ENCODE measurements around the gene PRSS33.

- TF ChIP-seq RFX5 (IDR thresholded peaks at IDR 0.05; ENCODE audit: borderline replicate concordance, low read depth, low read length) (no peak), EZH2 (IDR thresholded peaks at IDR 0.05; ENCODE audit: low read depth, low read length, severe bottlenecking) (no peak), POLR2A (IDR thresholded peaks at IDR 0.05; ENCODE audit: control extremely low read depth in 1 of 2, low read depth in 2 of 2, low read length in 2 of 2) (no peak), CTCF (IDR thresholded peaks at IDR 0.05; ENCODE audit: control extremely low read depth in 1 of 3, insufficient read depth in 1 of 3, low read depth in 1 of 3, low read length in 3 of 3) (peak; percentile 15 to 51 (median 26); a peak in 3 of 4 replicates), TAF1 (IDR thresholded peaks at IDR 0.05; ENCODE audit: low read depth, low read length) (no peak), SIN3A (conservative IDR thresholded peaks at IDR 0.05 in 1 of 2, IDR thresholded peaks at IDR 0.05 in 1 of 2; ENCODE audit: low read depth in 1 of 2, low read length in 2 of 2) (no peak), GTF2F1 (IDR thresholded peaks at IDR 0.05; ENCODE audit: borderline replicate concordance, low read depth, low read length) (no peak), USF2 (IDR thresholded peaks at IDR 0.05; ENCODE audit: low read length) (no peak), SIX5 (IDR thresholded peaks at IDR 0.05; ENCODE audit: low read depth, low read length) (no peak), RXRA (IDR thresholded peaks at IDR 0.05; ENCODE audit: insufficient read depth, low read depth, low read length) (no peak), TAF7 (optimal IDR thresholded peaks at IDR 0.05; ENCODE audit: borderline replicate concordance, low read depth, low read length) (no peak), CHD2 (IDR thresholded peaks at IDR 0.05; ENCODE audit: low read length) (no peak), MAFK (IDR thresholded peaks at IDR 0.05; ENCODE audit: low read depth, low read length) (no peak)
These were observed 2.0 kb downstream of the PRSS33 start for GRCh38 chr16:2785101-2785991.
